GM23338 (cell line): ENCODE data around the gene ASRGL1. TPM values are rescaled to one million over a fixed set of nuclear protein-coding genes. Genes with fewer than 3 reads are reported as not detected.

Experiments used
- ATAC-seq: fragments of 200-7000 bp; cut with Tn5 transposase; 3 replicates; pipeline ENCODE4 v1.9.1; 2020
- DNase-seq: peaks from one replicate; pipeline ENCODE4 v3.0.0-alpha.2; 2015; ENCODE audit warnings: low spot score
- H2AFZ ChIP-seq: fragments of 200-600 bp; sonication (generic); 2 replicates; pipeline ENCODE4 v1.8.0; 2016; ENCODE audit warnings: antibody characterized with exemption, mild to moderate bottlenecking, moderate library complexity
- H3F3A ChIP-seq: fragments of 200-600 bp; sonication (generic); replicated peaks from 2 replicates; pipeline ENCODE4 v1.8.0; 2017; ENCODE audit warnings: antibody characterized with exemption, mixed run types, low read depth
- H3K27ac ChIP-seq: fragments of 200-600 bp; sonication (generic); 2 replicates; pipeline ENCODE4 v1.6.1; 2016; ENCODE audit warnings: low read depth
- H3K27me3 ChIP-seq: fragments of 200-600 bp; sonication (generic); 2 replicates; pipeline ENCODE4 v1.8.0; 2016; ENCODE audit warnings: mild to moderate bottlenecking, mixed run types, moderate library complexity; ENCODE audit not compliant: insufficient read depth
- H3K36me3 ChIP-seq: fragments of 200-600 bp; sonication (generic); 2 replicates; pipeline ENCODE4 v1.8.0; 2016; ENCODE audit warnings: mild to moderate bottlenecking; ENCODE audit not compliant: insufficient read depth
- H3K4me1 ChIP-seq: fragments of 200-600 bp; sonication (generic); 2 replicates; pipeline ENCODE4 v1.8.0; 2016; ENCODE audit warnings: mild to moderate bottlenecking, moderate library complexity; ENCODE audit not compliant: insufficient read depth
- H3K4me2 ChIP-seq: fragments of 200-600 bp; sonication (generic); 2 replicates; pipeline ENCODE4 v1.7.1; 2017; ENCODE audit warnings: mixed run types
- H3K4me3 ChIP-seq: fragments of 200-600 bp; sonication (generic); 2 replicates; pipeline ENCODE4 v1.6.1; 2016; ENCODE audit warnings: mixed run types
- H3K79me2 ChIP-seq: fragments of 200-600 bp; sonication (generic); replicated peaks from 2 replicates; pipeline ENCODE4 v1.8.0; 2017; ENCODE audit warnings: mild to moderate bottlenecking; ENCODE audit not compliant: insufficient read depth
- H3K9me2 ChIP-seq: fragments of 200-600 bp; sonication (generic); 2 replicates; pipeline ENCODE4 v1.8.0; 2017; ENCODE audit not compliant: insufficient read depth
- H4K20me1 ChIP-seq: fragments of 200-600 bp; sonication (generic); replicated peaks from 2 replicates; pipeline ENCODE4 v1.8.0; 2017; ENCODE audit warnings: mild to moderate bottlenecking; ENCODE audit not compliant: insufficient read depth
- H3K27ac Mint-ChIP-seq: 2 replicates; pipeline ENCODE4 v1.8.0; 2020; ENCODE audit warnings: inconsistent platforms, mild to moderate bottlenecking, moderate library complexity, mixed read lengths
- H3K27me3 Mint-ChIP-seq: 3 replicates; pipeline ENCODE4 v1.8.0; 2022; ENCODE audit warnings: low read depth, mild to moderate bottlenecking, moderate library complexity, mixed read lengths, inconsistent platforms; ENCODE audit not compliant: insufficient read depth, poor library complexity
- H3K36me3 Mint-ChIP-seq: 3 replicates; pipeline ENCODE4 v1.8.0; 2021; ENCODE audit warnings: low read depth, mild to moderate bottlenecking, inconsistent platforms, moderate library complexity, mixed read lengths
- H3K4me1 Mint-ChIP-seq: 3 replicates; pipeline ENCODE4 v1.8.0; 2020; ENCODE audit warnings: mild to moderate bottlenecking, inconsistent platforms, mixed read lengths
- H3K4me3 Mint-ChIP-seq: 3 replicates; pipeline ENCODE4 v1.8.0; 2021; ENCODE audit warnings: moderate library complexity, mild to moderate bottlenecking, inconsistent platforms, mixed read lengths
- H3K9me3 Mint-ChIP-seq: 3 replicates; pipeline ENCODE4 v1.8.0; 2020; ENCODE audit warnings: moderate library complexity, mild to moderate bottlenecking, inconsistent platforms, mixed read lengths
- CREB1 ChIP-seq: fragments of 250-450 bp; sonication (Bioruptor Pico); IDR thresholded peaks from 2 replicates; pipeline ENCODE4 v1.5.0; 2020; ENCODE audit warnings: low read depth, mild to moderate bottlenecking, moderate library complexity
- CTCF ChIP-seq, 2 experiments: fragments of 200-600 bp in 1 of 2; sonication (generic) in 1 of 2; conservative IDR thresholded peaks; 2 replicates each; pipeline versions ENCODE4 v1.5.1 to v1.6.1; 2016 to 2017; ENCODE audit warnings: antibody characterized with exemption in 2 of 2, low read depth in 2 of 2, mild to moderate bottlenecking in 2 of 2, moderate library complexity in 1 of 2
- ETS1 ChIP-seq: IDR thresholded peaks from 2 replicates; pipeline ENCODE4 v1.6.1; 2016; ENCODE audit warnings: antibody characterized with exemption
- EZH2 ChIP-seq: fragments of 200-600 bp; sonication (generic); IDR thresholded peaks from one replicate; pipeline ENCODE4 v1.8.0; 2017; ENCODE audit warnings: antibody characterized with exemption, mild to moderate bottlenecking, low read depth; ENCODE audit not compliant: unreplicated experiment
- EZH2phosphoT487 ChIP-seq: fragments of 200-600 bp; sonication (generic); IDR thresholded peaks from one replicate; pipeline ENCODE4 v1.8.1; 2018; ENCODE audit warnings: antibody characterized with exemption; ENCODE audit not compliant: unreplicated experiment
- JUNB ChIP-seq: IDR thresholded peaks from one replicate; pipeline ENCODE4 v1.6.1; 2016; ENCODE audit warnings: antibody characterized with exemption; ENCODE audit not compliant: unreplicated experiment
- NANOG ChIP-seq: IDR thresholded peaks from 2 replicates; pipeline ENCODE4 v1.6.1; 2016; ENCODE audit warnings: antibody characterized with exemption, borderline replicate concordance
- POLR2AphosphoS5 ChIP-seq: IDR thresholded peaks from 2 replicates; pipeline ENCODE4 v1.6.1; 2016; ENCODE audit warnings: antibody characterized with exemption, low read depth
- REST ChIP-seq: IDR thresholded peaks from one replicate; pipeline ENCODE4 v1.6.1; 2018; ENCODE audit warnings: antibody characterized with exemption; ENCODE audit not compliant: unreplicated experiment
- STAT1 ChIP-seq: IDR thresholded peaks from one replicate; pipeline ENCODE4 v1.6.1; 2016; ENCODE audit warnings: antibody characterized with exemption; ENCODE audit not compliant: unreplicated experiment
- ZNF114 ChIP-seq: fragments of 250-450 bp; sonication (Bioruptor Pico); IDR thresholded peaks from 2 replicates; pipeline ENCODE4 v1.5.0; 2020; ENCODE audit warnings: mild to moderate bottlenecking, moderate library complexity
- ZNF331 ChIP-seq: fragments of 250-450 bp; sonication (Bioruptor Pico); IDR thresholded peaks from 2 replicates; pipeline ENCODE4 v1.5.0; 2020; ENCODE audit warnings: low read depth, mild to moderate bottlenecking, moderate library complexity
- ZNF462 ChIP-seq: fragments of 250-450 bp; sonication (Bioruptor Pico); IDR thresholded peaks from 2 replicates; pipeline ENCODE4 v1.5.0; 2020; ENCODE audit warnings: mild to moderate bottlenecking, moderate library complexity
- polyA plus RNA-seq: library from polyadenylated mRNA; unstranded; fragments of >200 nt; fragmentation: Nextera tagmentation; extraction: Ambion mirVana; gene quantifications from 2 replicates; pipeline ENCODE4 v1.2.1, GENCODE V29; 2016
- total RNA-seq: library from RNA; depleted of rRNA; stranded (reverse); fragments of >200 nt; shearing (Covaris generic); gene quantifications from 2 replicates; pipeline ENCODE4 v1.2.3, GENCODE V29; 2014

The ASRGL1 gene
- total and polyA plus RNA-seq, 2 experiments from 2014 or later: 32.9 to 50.3 TPM

- peaks cover 20% of the 10 kb centered on the region for H3K27me3 ChIP-seq
- no peak for DNase-seq
- H3K9me3 Mint-ChIP-seq: no peaks in the 10 kb centered on the region; the same call in 2 of the 3 replicates
- peaks cover 31% of the 10 kb centered on the region for H3K27me3 Mint-ChIP-seq
- H3K36me3 ChIP-seq: no peaks in the 10 kb centered on the region
- no peaks in the 10 kb centered on the region; the same call in 2 of the 3 replicates for H3K4me1 Mint-ChIP-seq
- H3K27ac ChIP-seq: no peak overlapping the region
- H3K4me3 Mint-ChIP-seq: no peak overlapping the region; the same call in 2 of the 3 replicates
- H3K79me2 ChIP-seq: no peaks in the 10 kb centered on the region
- no peaks in the 10 kb centered on the region for H3K36me3 Mint-ChIP-seq
- ATAC-seq: no peak
- no peaks in the 10 kb centered on the region for H3F3A ChIP-seq
- H2AFZ ChIP-seq: no peak overlapping the region
- H3K4me1 ChIP-seq: no peaks in the 10 kb centered on the region; the same call in 1 of the 2 replicates
- H3K4me3 ChIP-seq: no peak overlapping the region
- H3K9me2 ChIP-seq: no peaks in the 10 kb centered on the region
- TF ChIP-seq ZNF462 (CRISPR knock-in tag) (no peak), REST (no peak), EZH2 (no peak), ETS1 (no peak), EZH2phosphoT487 (no peak), JUNB (no peak), POLR2AphosphoS5 (no peak), ZNF331 (CRISPR knock-in tag) (no peak), NANOG (no peak), CREB1 (CRISPR knock-in tag) (no peak), ZNF114 (CRISPR knock-in tag) (no peak), CTCF (conservative IDR thresholded peaks at IDR 0.05; ENCODE audit: low read depth in 2 of 2) (no peak), STAT1 (no peak)
- H4K20me1 ChIP-seq: no peaks in the 10 kb centered on the region
- H3K27ac Mint-ChIP-seq: no peak overlapping the region
- no peak overlapping the region for H3K4me2 ChIP-seq
Measured at GRCh38 chr11:62420882-62421281, 83.6 kb downstream of the ASRGL1 start.
